ENCODE results near the gene DAGLA.

DAGLA gene

GRCh38 chr11:61766353-61766841 is 86.2 kb downstream of the DAGLA start:
- no peak overlapping the region for H3K4me3 ChIP-seq (ENCODE audit: low read depth, low read length)
- TF ChIP-seq CTCF (IDR thresholded peaks at IDR 0.05; ENCODE audit: low read depth, low read length), result no peak

DNA sequence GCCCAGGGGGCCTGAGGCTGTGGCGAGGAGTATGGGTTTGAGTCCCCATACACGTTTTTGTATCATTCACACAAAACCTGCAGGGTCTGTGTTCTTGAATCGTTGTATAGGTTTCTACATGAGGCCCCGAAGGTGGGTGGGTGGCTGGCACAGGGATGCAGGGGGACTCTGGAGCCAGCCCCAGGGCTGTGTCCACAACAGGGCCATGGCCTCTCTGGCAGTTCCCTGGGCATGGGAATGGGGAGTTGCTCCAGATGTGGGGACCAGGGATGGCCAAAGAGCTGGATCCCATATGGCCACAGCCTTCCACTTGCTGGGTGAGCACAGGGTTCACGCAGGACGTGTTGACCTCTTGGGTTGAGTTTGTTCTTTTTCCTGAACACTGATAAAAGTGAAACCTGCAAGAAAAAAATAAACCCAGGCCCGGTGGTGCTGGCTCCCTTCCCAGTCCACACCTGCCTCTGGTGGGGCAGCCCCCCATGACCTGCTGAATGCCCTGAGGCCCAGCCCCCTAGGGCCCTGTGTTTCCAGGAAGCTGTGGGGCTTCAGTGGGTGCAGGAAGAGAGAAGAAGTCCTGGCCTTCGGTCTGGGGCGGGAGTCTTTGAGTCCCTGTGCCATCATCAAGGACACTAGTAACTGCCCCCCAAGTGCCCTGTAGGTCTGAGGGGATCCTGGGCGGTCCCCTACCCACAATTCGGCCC is 88.3 kb downstream of the DAGLA start:
- no peak overlapping the region for H3K4me3 ChIP-seq (ENCODE audit: low read depth, low read length)
- no peak for TF ChIP-seq CTCF (IDR thresholded peaks at IDR 0.05; ENCODE audit: low read depth, low read length)

GRCh38 chr11:61769169-61769920 is 89.2 kb downstream of the DAGLA start:
- peak; percentile 32; the same call in 1 of the 2 replicates for TF ChIP-seq CTCF (IDR thresholded peaks at IDR 0.05; ENCODE audit: low read depth, low read length)
- no peak overlapping the region for H3K4me3 ChIP-seq (ENCODE audit: low read depth, low read length)

- TF ChIP-seq CTCF (IDR thresholded peaks at IDR 0.05; ENCODE audit: low read depth, low read length), result no peak
- H3K4me3 ChIP-seq (ENCODE audit: low read depth, low read length), result no peak overlapping the region
Observed at GRCh38 chr11:61769946-61770683, 89.9 kb downstream of the DAGLA start.

GRCh38 chr11:61771195-61771894 is 91.2 kb downstream of the DAGLA start:
- no peak for TF ChIP-seq CTCF (IDR thresholded peaks at IDR 0.05; ENCODE audit: low read depth, low read length)
- no peak overlapping the region for H3K4me3 ChIP-seq (ENCODE audit: low read depth, low read length)

DNA sequence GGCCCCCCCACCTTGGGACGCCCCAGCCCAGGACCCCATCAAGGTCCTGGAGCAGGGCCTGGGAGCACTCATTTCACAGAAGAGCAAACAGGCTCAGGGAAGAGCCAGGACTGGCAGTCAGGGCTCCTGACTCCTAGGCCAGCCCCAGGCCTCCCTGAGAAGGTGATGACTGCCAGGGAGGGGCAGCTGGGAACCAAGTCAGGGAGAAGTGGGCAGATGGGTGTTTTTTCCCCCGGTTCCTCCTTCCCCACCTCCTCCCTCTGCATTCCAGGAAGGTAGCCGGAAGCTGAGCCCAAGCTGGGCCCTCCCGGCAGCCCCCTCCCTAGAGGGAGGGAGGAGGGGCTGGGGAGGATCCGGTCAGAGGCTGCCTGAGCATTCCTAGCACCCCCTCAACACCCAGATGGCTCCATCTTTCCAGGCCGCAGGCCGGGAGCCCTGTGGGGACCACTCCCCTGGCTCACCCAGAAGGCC is 91.8 kb downstream of the DAGLA start:
- TF ChIP-seq CTCF (IDR thresholded peaks at IDR 0.05; ENCODE audit: low read depth, low read length), result no peak
- H3K4me3 ChIP-seq (ENCODE audit: low read depth, low read length), result no peak overlapping the region

Measured in WI38 (cell line).